ENCODE measurements around the gene OR10P1.
"Not testable (repeated sequence)": the region's sequence is repeated elsewhere in the genome, so short reads cannot be mapped to it uniquely, and the experiment has no call there.

OR10P1 gene, protein sequence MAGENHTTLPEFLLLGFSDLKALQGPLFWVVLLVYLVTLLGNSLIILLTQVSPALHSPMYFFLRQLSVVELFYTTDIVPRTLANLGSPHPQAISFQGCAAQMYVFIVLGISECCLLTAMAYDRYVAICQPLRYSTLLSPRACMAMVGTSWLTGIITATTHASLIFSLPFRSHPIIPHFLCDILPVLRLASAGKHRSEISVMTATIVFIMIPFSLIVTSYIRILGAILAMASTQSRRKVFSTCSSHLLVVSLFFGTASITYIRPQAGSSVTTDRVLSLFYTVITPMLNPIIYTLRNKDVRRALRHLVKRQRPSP

DNA sequence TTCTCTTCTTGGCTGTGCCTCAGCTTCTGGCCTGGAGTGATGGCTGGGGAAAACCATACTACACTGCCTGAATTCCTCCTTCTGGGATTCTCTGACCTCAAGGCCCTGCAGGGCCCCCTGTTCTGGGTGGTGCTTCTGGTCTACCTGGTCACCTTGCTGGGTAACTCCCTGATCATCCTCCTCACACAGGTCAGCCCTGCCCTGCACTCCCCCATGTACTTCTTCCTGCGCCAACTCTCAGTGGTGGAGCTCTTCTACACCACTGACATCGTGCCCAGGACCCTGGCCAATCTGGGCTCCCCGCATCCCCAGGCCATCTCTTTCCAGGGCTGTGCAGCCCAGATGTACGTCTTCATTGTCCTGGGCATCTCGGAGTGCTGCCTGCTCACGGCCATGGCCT, at the start of gene OR10P1:
Gene OR10P1 (plus strand): TSS at position 40 of the 400 bp plus-strand sequence. CDS start 0 bp downstream, at position 40.
- no peaks in the 10 kb centered on the region for H3K79me2 ChIP-seq (ENCODE audit: low read length)
- no peak within 1 kb of the TSS for H2AFZ ChIP-seq (ENCODE audit: low read depth, low read length)
- peaks cover 19% of the 10 kb centered on the region; the same call in 1 of the 2 replicates for H3K27me3 ChIP-seq (ENCODE audit: low read depth, low read length)
- H3K9me3 ChIP-seq (ENCODE audit: insufficient read depth, low read length): no peaks in the 10 kb centered on the region
- no peak within 1 kb of the TSS for H3K4me3 ChIP-seq (ENCODE audit: low read length)
- TF ChIP-seq, protein P1, sequence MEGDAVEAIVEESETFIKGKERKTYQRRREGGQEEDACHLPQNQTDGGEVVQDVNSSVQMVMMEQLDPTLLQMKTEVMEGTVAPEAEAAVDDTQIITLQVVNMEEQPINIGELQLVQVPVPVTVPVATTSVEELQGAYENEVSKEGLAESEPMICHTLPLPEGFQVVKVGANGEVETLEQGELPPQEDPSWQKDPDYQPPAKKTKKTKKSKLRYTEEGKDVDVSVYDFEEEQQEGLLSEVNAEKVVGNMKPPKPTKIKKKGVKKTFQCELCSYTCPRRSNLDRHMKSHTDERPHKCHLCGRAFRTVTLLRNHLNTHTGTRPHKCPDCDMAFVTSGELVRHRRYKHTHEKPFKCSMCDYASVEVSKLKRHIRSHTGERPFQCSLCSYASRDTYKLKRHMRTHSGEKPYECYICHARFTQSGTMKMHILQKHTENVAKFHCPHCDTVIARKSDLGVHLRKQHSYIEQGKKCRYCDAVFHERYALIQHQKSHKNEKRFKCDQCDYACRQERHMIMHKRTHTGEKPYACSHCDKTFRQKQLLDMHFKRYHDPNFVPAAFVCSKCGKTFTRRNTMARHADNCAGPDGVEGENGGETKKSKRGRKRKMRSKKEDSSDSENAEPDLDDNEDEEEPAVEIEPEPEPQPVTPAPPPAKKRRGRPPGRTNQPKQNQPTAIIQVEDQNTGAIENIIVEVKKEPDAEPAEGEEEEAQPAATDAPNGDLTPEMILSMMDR (IDR thresholded peaks at IDR 0.05; ENCODE audit: low read depth, low read length): no peak
- no peak for TF ChIP-seq EZH2phosphoT487 (IDR thresholded peaks at IDR 0.05; ENCODE audit: low read depth)
- H3K36me3 ChIP-seq (replicated peaks; ENCODE audit: low read depth, low read length): no peaks in the 10 kb centered on the region
- H3K4me2 ChIP-seq (ENCODE audit: low read length): no peak within 1 kb of the TSS
- H3K4me1 ChIP-seq (ENCODE audit: low read length): peaks cover 9% of the 10 kb centered on the region
- H3K9ac ChIP-seq (ENCODE audit: low read length): no peak within 1 kb of the TSS
- no peak within 1 kb of the TSS for H3K27ac ChIP-seq (ENCODE audit: low read length)
- no peaks in the 10 kb centered on the region for H4K20me1 ChIP-seq (ENCODE audit: insufficient read depth, low read length)

DNA sequence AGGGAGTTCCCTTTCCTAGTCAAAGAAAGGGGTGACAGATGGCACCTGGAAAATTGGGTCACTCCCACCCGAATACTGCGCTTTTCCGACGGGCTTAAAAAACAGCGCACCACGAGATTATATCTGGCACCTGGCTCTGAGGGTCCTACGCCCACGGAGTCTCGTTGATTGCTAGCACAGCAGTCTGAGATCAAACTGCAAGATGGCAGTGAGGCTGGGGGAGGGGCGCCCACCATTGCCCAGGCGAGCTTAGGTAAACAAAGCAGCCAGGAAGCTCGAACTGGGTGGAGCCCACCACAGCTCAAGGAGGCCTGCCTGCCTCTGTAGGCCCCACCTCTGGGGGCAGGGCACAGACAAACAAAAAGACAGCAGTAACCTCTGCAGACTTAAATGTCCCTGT, 46.5 kb upstream of the OR10P1 start:
- not testable (repeated sequence) for H2AFZ ChIP-seq (ENCODE audit: low read depth, low read length); H3K79me2 ChIP-seq (ENCODE audit: low read length); H4K20me1 ChIP-seq (ENCODE audit: insufficient read depth, low read length); H3K4me2 ChIP-seq (ENCODE audit: low read length); H3K9me3 ChIP-seq (ENCODE audit: insufficient read depth, low read length); H3K4me1 ChIP-seq (ENCODE audit: low read length); H3K27me3 ChIP-seq (ENCODE audit: low read depth, low read length); H3K36me3 ChIP-seq (replicated peaks; ENCODE audit: low read depth, low read length); H3K4me3 ChIP-seq (ENCODE audit: low read length); H3K9ac ChIP-seq (ENCODE audit: low read length); H3K27ac ChIP-seq (ENCODE audit: low read length)

DNA sequence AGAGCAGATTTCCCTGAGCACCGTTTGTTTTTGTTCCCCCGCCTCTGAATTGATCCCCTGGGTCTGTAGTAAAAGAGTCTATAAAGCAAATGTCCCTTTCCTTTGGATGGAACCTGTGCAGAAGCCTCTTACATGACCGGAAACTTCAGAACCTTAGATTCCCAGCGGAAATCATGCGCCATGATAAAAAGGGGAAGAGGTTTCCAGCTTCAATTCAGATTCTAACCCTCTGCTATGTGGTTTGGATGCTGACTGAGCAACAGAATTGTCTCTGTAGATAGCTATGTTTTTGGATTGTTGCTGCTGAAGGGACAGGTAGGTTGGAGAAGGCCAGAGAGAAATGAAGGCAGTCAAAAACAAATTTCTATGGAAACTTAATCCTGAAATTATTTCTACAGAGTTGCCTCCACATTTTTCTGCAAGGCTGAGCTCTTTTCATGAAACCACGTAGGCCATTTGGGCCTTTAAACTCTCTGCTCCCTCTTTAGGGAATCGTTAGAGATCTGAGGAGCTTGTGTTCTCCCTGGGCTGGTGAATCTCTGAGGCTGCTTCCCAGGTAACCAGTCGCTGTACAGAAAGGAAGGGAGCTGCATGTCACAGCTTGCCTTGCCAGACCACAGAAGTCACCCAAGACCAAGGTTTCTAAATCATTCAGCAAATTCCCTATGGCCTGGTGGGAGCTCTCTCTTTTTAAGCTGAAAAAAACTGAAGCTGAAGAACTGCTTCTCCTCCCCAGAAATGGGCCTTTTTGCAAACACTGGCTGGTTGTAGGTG, 28.7 kb upstream of the OR10P1 start:
- H2AFZ ChIP-seq (ENCODE audit: low read depth, low read length): no peak overlapping the region

DNA sequence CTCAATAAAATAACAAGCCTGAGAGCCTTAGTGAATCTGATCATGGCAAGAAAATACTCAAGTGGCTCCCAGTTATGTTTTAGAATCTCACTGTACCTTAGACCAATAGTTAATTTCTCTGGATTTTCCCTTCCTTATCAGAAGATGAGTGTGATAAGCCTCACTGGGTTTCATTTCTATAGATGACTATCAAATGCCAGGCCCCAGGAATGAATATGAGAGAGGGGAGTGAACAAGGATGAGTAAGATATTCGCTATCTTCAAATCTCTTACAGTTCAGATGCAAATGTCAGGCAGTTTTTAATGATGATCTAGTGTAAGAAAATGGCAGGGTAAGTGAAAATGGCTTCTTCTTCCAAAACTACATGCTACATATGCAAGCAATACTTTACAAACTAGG, 26.1 kb upstream of the OR10P1 start:
- no peaks in the 10 kb centered on the region for H3K9me3 ChIP-seq (ENCODE audit: insufficient read depth, low read length)
- no peak for TF ChIP-seq EZH2phosphoT487 (IDR thresholded peaks at IDR 0.05; ENCODE audit: low read depth)
- TF ChIP-seq, protein P1 (IDR thresholded peaks at IDR 0.05; ENCODE audit: low read depth, low read length): no peak

More for the DNA sequence above, 28.7 kb upstream of the OR10P1 start:
- H4K20me1 ChIP-seq (ENCODE audit: insufficient read depth, low read length): no peaks in the 10 kb centered on the region
- no peak overlapping the region for H3K27ac ChIP-seq (ENCODE audit: low read length)
- no peak overlapping the region for H3K4me2 ChIP-seq (ENCODE audit: low read length)
- no peak overlapping the region for H3K9ac ChIP-seq (ENCODE audit: low read length)
- H3K9me3 ChIP-seq (ENCODE audit: insufficient read depth, low read length): no peaks in the 10 kb centered on the region
- peaks cover 25% of the 10 kb centered on the region for H3K4me1 ChIP-seq (ENCODE audit: low read length)
- H3K79me2 ChIP-seq (ENCODE audit: low read length): no peaks in the 10 kb centered on the region
- TF ChIP-seq EZH2phosphoT487 (IDR thresholded peaks at IDR 0.05; ENCODE audit: low read depth): no peak
- TF ChIP-seq, protein P1 (IDR thresholded peaks at IDR 0.05; ENCODE audit: low read depth, low read length): no peak
- H3K4me3 ChIP-seq (ENCODE audit: low read length): no peak overlapping the region
- no peaks in the 10 kb centered on the region for H3K36me3 ChIP-seq (replicated peaks; ENCODE audit: low read depth, low read length)
- no peaks in the 10 kb centered on the region for H3K27me3 ChIP-seq (ENCODE audit: low read depth, low read length)

More for the DNA sequence above, 26.1 kb upstream of the OR10P1 start:
- Histone ChIP-seq H3K27me3 (ENCODE audit: low read depth, low read length) (no peaks in the 10 kb centered on the region), H3K4me2 (ENCODE audit: low read length) (peak overlapping the region; percentile 6; the same call in 1 of the 2 replicates), H2AFZ (ENCODE audit: low read depth, low read length) (no peak overlapping the region), H3K79me2 (ENCODE audit: low read length) (no peaks in the 10 kb centered on the region), H3K36me3 (replicated peaks; ENCODE audit: low read depth, low read length) (no peaks in the 10 kb centered on the region), H4K20me1 (ENCODE audit: insufficient read depth, low read length) (no peaks in the 10 kb centered on the region), H3K27ac (ENCODE audit: low read length) (no peak overlapping the region), H3K4me1 (ENCODE audit: low read length) (peaks cover 26% of the 10 kb centered on the region), H3K9ac (ENCODE audit: low read length) (no peak overlapping the region), H3K4me3 (ENCODE audit: low read length) (no peak overlapping the region)
